Activated B cell treated with CpG ODN at 0.5 μM for 24 hours (primary cell): ENCODE measurements around the gene ZNF592. TPM values are rescaled to one million over a fixed set of nuclear protein-coding genes. Genes with fewer than 3 reads are reported as not detected.
A peak's percentile ranks its signal among the peaks of the same experiment; 100 is the strongest.
"Not testable (repeated sequence)": the region's sequence is repeated elsewhere in the genome, so short reads cannot be mapped to it uniquely, and the experiment has no call there.

Experiments used
- ATAC-seq: fragments of 200-7000 bp; cut with Tn5 transposase; one replicate; pipeline ENCODE4 v1.10.0; 2021; ENCODE audit warnings: low read depth, mild to moderate bottlenecking, moderate library complexity
- CTCF ChIA-PET: fragments of 350-600 bp; sonication (Branson Sonifier 250); formaldehyde crosslinking; loops from one replicate; lab custom pipeline; 2021; ENCODE audit warnings: antibody characterized with exemption; lab: Charles Lee
- POLR2A ChIA-PET: fragments of 350-600 bp; sonication (Branson Sonifier 250); formaldehyde crosslinking; loops from one replicate; lab custom pipeline; 2021; ENCODE audit warnings: antibody characterized with exemption; lab: Charles Lee
- DNase-seq: peaks from one replicate; pipeline ENCODE4 v3.0.0; 2022
- H3K27ac Mint-ChIP-seq: one replicate; pipeline ENCODE4 v1.8.0; 2020; ENCODE audit warnings: mixed read lengths
- H3K27me3 Mint-ChIP-seq: one replicate; pipeline ENCODE4 v1.8.0; 2021; ENCODE audit warnings: mixed read lengths
- H3K36me3 Mint-ChIP-seq: one replicate; pipeline ENCODE4 v1.8.0; 2021; ENCODE audit warnings: low read depth, mixed read lengths
- H3K4me1 Mint-ChIP-seq: one replicate; pipeline ENCODE4 v1.8.0; 2021; ENCODE audit warnings: mixed read lengths
- H3K4me3 Mint-ChIP-seq: one replicate; pipeline ENCODE4 v1.8.0; 2020; ENCODE audit warnings: mild to moderate bottlenecking, mixed read lengths
- H3K9me3 Mint-ChIP-seq: one replicate; pipeline ENCODE4 v1.8.0; 2020; ENCODE audit warnings: mixed read lengths
- CTCF ChIP-seq: fragments of 200-600 bp; IDR thresholded peaks from one replicate; pipeline ENCODE4 v1.8.0; 2022; ENCODE audit warnings: antibody characterized with exemption, mild to moderate bottlenecking
- intact Hi-C: fragments of 100-400 bp; cut with micrococcal nuclease; formaldehyde crosslinking; loops from one replicate; pipeline ENCODE4 v1.15.1; 2024
- total RNA-seq: library from RNA; stranded (reverse); gene quantifications from 2 replicates; pipeline ENCODE4 v1.2.3, GENCODE V29; 2022

Gene ZNF592
- total RNA-seq, 1 donor from 2014 or later: 44.3 TPM

DNA sequence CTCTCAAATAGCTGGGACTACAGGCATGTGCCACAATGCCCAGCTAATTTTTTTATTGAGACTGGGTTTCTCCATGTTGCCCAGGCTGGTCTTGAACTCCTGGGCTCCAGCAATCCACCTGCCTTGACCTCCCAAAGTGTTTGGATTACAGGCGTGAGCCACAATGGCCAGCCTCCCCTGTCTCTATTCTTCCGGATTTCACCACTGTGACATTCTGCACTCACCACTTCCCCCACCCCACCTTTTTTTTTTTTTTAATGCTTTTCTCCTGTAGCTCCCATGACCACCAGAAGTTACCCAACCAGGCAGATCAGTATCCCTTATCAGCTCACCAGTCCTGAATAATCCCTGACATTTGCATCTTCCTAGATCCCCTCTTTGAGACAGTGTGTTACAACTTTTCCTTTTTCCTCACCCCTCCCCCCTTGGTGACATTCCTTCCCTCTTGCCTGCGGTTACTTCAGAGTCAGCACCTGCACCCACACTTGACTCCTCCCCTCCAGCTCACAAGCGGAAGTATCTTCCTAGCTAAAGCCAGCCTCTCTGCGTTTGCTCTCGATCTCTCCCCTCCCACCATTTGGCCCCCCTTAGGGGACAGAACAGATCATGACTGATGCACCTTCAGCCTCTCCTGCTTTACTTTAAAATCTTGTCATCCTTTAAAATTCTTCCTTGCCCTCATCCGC is 13.5 kb upstream of the ZNF592 start:
- H3K4me3 Mint-ChIP-seq: peak overlapping the region; percentile 73
- intact Hi-C loops: loop anchor here (1.0 kb wide), 2 partner anchors 13 to 19 kb away; partner anchors contain the start of genes SEC11A and ZNF592
- peak overlapping the region; percentile 91 for H3K27ac Mint-ChIP-seq
- peaks cover 46% of the 10 kb centered on the region for H3K4me1 Mint-ChIP-seq
- ATAC-seq: peak; percentile 90
- no peaks in the 10 kb centered on the region for H3K9me3 Mint-ChIP-seq
- no peak for TF ChIP-seq CTCF
- no peaks in the 10 kb centered on the region for H3K36me3 Mint-ChIP-seq
- peak; percentile 41 for DNase-seq
- ChIA-PET POLR2A (interaction anchor here (0.6 to 7.6 kb wide), 15 partner anchors 10 to 902 kb away, joined by 3 to 139 read pairs (median 8); partner anchors contain the start of genes NMB, SEC11A, WDR73 and ZNF592), CTCF (interaction anchor here (0.8 to 2.9 kb wide), 8 partner anchors 8 to 79 kb away, joined by 3 to 17 read pairs (median 4); partner anchors contain the start of gene SEC11A)
- H3K27me3 Mint-ChIP-seq: no peaks in the 10 kb centered on the region

GRCh38 chr15:84735480-84736061 is 12.8 kb upstream of the ZNF592 start:
- ATAC-seq: peak; percentile 13
- not testable (repeated sequence) for H3K36me3 Mint-ChIP-seq, H3K9me3 Mint-ChIP-seq, H3K27me3 Mint-ChIP-seq, DNase-seq
- ChIA-PET POLR2A (interaction anchor here (0.6 to 7.6 kb wide), 14 partner anchors 10 to 136 kb away, joined by 3 to 139 read pairs (median 8); partner anchors contain the start of genes NMB, SEC11A, WDR73 and ZNF592), CTCF (interaction anchor here (0.8 to 2.9 kb wide), 8 partner anchors 9 to 80 kb away, joined by 3 to 17 read pairs (median 4); partner anchors contain the start of gene SEC11A)
- peak overlapping the region; percentile 73 for H3K4me3 Mint-ChIP-seq
- peaks cover 46% of the 10 kb centered on the region for H3K4me1 Mint-ChIP-seq
- intact Hi-C loops: loop anchor here (1.0 kb wide), 2 partner anchors 13 to 19 kb away; partner anchors contain the start of genes SEC11A and ZNF592
- peak overlapping the region; percentile 91 for H3K27ac Mint-ChIP-seq

DNA sequence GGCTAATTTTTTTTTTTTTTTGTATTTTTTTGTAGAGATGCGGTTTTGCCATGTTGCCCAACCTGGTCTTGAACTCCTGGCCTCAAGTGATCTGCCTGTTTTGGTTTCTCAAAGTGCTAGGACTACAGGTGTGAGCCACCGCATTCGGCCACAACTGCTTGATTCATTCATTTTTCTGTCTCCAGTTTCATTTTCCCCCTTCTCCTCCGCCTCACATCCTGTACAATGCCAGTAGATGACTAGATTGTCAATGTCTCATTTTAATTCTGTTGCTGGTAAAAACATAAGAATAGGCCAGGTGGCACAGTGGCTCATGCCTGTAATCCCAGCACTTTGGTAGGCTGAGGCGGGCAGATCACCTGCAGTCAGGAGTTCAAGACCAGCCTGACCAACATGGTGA is 12.0 kb upstream of the ZNF592 start:
- Mint-ChIP-seq H3K4me3 (peak overlapping the region; percentile 17), H3K4me1 (peaks cover 42% of the 10 kb centered on the region), H3K27ac (peak overlapping the region; percentile 91), H3K9me3 (no peaks in the 10 kb centered on the region), H3K27me3 (no peaks in the 10 kb centered on the region), H3K36me3 (no peaks in the 10 kb centered on the region)
- peak; percentile 20 for ATAC-seq
- DNase-seq: no peak
- TF ChIP-seq CTCF: no peak
- CTCF ChIA-PET: no interaction called here
- intact Hi-C loops: no loop called here
- POLR2A ChIA-PET: interaction anchor here (0.6 to 7.6 kb wide), 6 partner anchors 11 to 246 kb away, joined by 3 to 139 read pairs (median 7); partner anchors contain the start of gene SEC11A

- no peak for ATAC-seq
- TF ChIP-seq CTCF: no peak
- peak overlapping the region; percentile 65 for H3K27ac Mint-ChIP-seq
- ChIA-PET POLR2A (interaction anchor here (1.0 to 7.6 kb wide), 5 partner anchors 10 to 81 kb away, joined by 3 to 139 read pairs (median 9); partner anchors contain the start of gene SEC11A), CTCF (interaction anchor here (1.0 kb wide), 1 partner anchor 12 kb away, joined by 3 read pairs; the partner anchor contains the start of gene ZNF592)
- no peak for DNase-seq
- no peak overlapping the region for H3K4me3 Mint-ChIP-seq
- H3K27me3 Mint-ChIP-seq: no peaks in the 10 kb centered on the region
- H3K9me3 Mint-ChIP-seq: no peaks in the 10 kb centered on the region
- no peaks in the 10 kb centered on the region for H3K36me3 Mint-ChIP-seq
- H3K4me1 Mint-ChIP-seq: peaks cover 45% of the 10 kb centered on the region
- intact Hi-C loops: no loop called here
Observed at GRCh38 chr15:84737005-84737404, 11.4 kb upstream of the ZNF592 start.

DNA sequence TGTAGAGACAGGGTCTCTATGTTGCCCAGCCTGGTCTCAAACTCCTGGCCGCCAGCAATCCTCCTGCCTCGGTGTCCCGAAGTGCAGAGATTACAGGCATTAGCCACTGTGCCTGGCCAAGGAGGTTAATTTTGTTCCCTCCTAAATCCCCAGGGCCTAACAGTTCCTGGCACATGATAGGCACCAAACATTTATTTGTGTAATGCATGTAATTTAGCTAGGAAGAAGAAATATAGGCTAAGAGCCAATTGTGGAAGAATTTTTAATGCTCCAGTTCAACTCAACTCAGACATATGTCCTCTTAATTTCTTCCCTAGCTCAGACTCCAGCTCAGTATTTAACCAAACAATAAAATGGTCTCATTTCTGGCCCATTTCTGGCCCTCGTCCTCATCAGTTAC is 7.7 kb upstream of the ZNF592 start:
- TF ChIP-seq CTCF: no peak
- Mint-ChIP-seq H3K27me3 (no peaks in the 10 kb centered on the region), H3K27ac (peak overlapping the region; percentile 36), H3K36me3 (no peaks in the 10 kb centered on the region), H3K9me3 (no peaks in the 10 kb centered on the region), H3K4me1 (peaks cover 32% of the 10 kb centered on the region), H3K4me3 (no peak overlapping the region)
- ChIA-PET CTCF (no interaction called here), POLR2A (interaction anchor here (0.6 to 6.2 kb wide), 2 partner anchors 24 to 28 kb away, joined by 7 to 37 read pairs; partner anchors contain the start of gene SEC11A)
- ATAC-seq (no peak), DNase-seq (no peak)
- intact Hi-C loops: no loop called here
